Measurements from ENCODE around the gene MAGOHB. TPM values are rescaled to one million over a fixed set of nuclear protein-coding genes. Genes with fewer than 3 reads are reported as not detected.
"Not testable (repeated sequence)": the region's sequence is repeated elsewhere in the genome, so short reads cannot be mapped to it uniquely, and the experiment has no call there.

MAGOHB gene
- total RNA-seq, 4 donors from 2014 or later: 10.0 to 14.2 (median 11.3) TPM

DNA sequence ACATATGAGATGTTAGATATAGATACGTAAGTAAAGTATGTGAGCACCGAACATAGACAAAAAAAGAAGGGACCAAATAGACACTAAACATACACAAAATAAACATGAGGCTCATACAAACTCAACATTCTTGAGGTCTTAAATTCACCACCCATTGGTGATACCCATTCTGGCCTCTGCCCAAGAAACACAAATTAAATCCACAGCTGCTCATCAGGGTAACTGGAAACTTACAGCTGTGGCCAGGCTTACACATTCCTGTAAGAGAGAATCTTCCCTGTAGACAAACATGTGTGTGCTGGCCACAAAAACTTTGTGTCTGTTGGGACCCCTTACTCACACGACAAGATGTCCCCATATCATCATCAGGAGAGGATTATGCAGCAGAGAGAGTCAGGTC, 22.4 kb downstream of the MAGOHB start:
- Histone ChIP-seq H3K27ac (replicated peaks in 1 of 4) (no peak overlapping the region), H3K9me3 (no peaks in the 10 kb centered on the region), H3K36me3 (peaks cover 0 to 51% (median 11%) of the 10 kb centered on the region in 4 donors), H3K27me3 (no peaks in the 10 kb centered on the region), H3K4me3 (no peak overlapping the region), H3K4me1 (no peaks in the 10 kb centered on the region)
- 93% methylated on average over 3 of the region's 3 CpGs for WGBS
- DNase-seq (ENCODE audit: extremely low spot score): no peak
- intact Hi-C loops (cut with DNase I): no loop called here
- TF ChIP-seq POLR2AphosphoS5 (IDR thresholded peaks at IDR 0.05) (no peak), EP300 (IDR thresholded peaks at IDR 0.05) (no peak), POLR2A (IDR thresholded peaks at IDR 0.05; ENCODE audit: low read depth) (no peak)
- TF ChIP-seq, protein P1, sequence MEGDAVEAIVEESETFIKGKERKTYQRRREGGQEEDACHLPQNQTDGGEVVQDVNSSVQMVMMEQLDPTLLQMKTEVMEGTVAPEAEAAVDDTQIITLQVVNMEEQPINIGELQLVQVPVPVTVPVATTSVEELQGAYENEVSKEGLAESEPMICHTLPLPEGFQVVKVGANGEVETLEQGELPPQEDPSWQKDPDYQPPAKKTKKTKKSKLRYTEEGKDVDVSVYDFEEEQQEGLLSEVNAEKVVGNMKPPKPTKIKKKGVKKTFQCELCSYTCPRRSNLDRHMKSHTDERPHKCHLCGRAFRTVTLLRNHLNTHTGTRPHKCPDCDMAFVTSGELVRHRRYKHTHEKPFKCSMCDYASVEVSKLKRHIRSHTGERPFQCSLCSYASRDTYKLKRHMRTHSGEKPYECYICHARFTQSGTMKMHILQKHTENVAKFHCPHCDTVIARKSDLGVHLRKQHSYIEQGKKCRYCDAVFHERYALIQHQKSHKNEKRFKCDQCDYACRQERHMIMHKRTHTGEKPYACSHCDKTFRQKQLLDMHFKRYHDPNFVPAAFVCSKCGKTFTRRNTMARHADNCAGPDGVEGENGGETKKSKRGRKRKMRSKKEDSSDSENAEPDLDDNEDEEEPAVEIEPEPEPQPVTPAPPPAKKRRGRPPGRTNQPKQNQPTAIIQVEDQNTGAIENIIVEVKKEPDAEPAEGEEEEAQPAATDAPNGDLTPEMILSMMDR (IDR thresholded peaks at IDR 0.05): no peak

- WGBS: 88% methylated on average over 1 of the region's 1 CpG
- intact Hi-C loops (cut with DNase I): no loop called here
- TF ChIP-seq POLR2AphosphoS5 (IDR thresholded peaks at IDR 0.05) (no peak), POLR2A (IDR thresholded peaks at IDR 0.05; ENCODE audit: low read depth) (no peak), EP300 (IDR thresholded peaks at IDR 0.05) (no peak)
- TF ChIP-seq, protein P1 (IDR thresholded peaks at IDR 0.05): no peak
- no peak overlapping the region for H3K4me3 ChIP-seq
- H3K27ac ChIP-seq (replicated peaks in 1 of 4): no peak overlapping the region
- H3K27me3 ChIP-seq: no peaks in the 10 kb centered on the region
- peaks cover 0 to 33% (median 13%) of the 10 kb centered on the region in 4 donors for H3K36me3 ChIP-seq
- no peak for DNase-seq (ENCODE audit: extremely low spot score)
- H3K4me1 ChIP-seq: no peaks in the 10 kb centered on the region
- H3K9me3 ChIP-seq: peaks cover 0 to 6% (median 0%) of the 10 kb centered on the region in 4 donors
Observed at GRCh38 chr12:10584415-10584814, 29.0 kb downstream of the MAGOHB start.

DNA sequence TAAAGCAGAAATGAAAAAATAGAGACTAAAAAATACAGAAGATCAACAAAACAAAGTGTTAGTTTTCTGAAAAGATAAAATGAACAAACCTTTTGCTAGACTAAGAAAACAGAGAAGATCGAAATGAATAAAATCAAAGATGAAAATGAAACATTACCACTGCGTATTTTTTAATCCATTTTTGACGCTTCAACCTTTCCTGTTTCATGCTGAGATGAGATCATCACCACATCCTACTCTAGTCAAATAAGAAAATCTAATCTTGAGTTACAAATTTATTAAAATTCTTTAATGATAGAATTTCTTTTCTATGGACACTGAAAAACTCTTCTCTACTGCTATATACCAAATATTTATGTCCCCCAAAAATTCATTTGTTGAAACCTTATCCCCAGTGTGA, 30.7 kb downstream of the MAGOHB start:
- TF ChIP-seq POLR2A (IDR thresholded peaks at IDR 0.05; ENCODE audit: low read depth) (no peak), EP300 (IDR thresholded peaks at IDR 0.05) (no peak), POLR2AphosphoS5 (IDR thresholded peaks at IDR 0.05) (no peak)
- TF ChIP-seq, protein P1 (IDR thresholded peaks at IDR 0.05): no peak
- Histone ChIP-seq H3K4me3 (no peak overlapping the region), H3K4me1 (no peaks in the 10 kb centered on the region), H3K9me3 (peaks cover 0 to 6% (median 0%) of the 10 kb centered on the region in 4 donors), H3K27ac (replicated peaks in 1 of 4) (no peak overlapping the region), H3K36me3 (peaks cover 0 to 20% (median 9%) of the 10 kb centered on the region in 4 donors), H3K27me3 (no peaks in the 10 kb centered on the region)
- intact Hi-C loops (cut with DNase I): no loop called here
- DNase-seq (ENCODE audit: extremely low spot score): no peak
- 92% methylated on average over 3 of the region's 3 CpGs for WGBS

GRCh38 chr12:10582133-10582532, 31.3 kb downstream of the MAGOHB start:
- H3K4me1 ChIP-seq; H3K27ac ChIP-seq (replicated peaks in 1 of 4); H3K9me3 ChIP-seq; DNase-seq (ENCODE audit: extremely low spot score); H3K4me3 ChIP-seq; intact Hi-C loops (cut with DNase I); H3K27me3 ChIP-seq: not testable (repeated sequence)
- 96% methylated on average over 3 of the region's 3 CpGs for WGBS
- peaks cover 0 to 18% (median 8%) of the 10 kb centered on the region in 4 donors for H3K36me3 ChIP-seq

GRCh38 chr12:10574307-10574706, 39.1 kb downstream of the MAGOHB start:
- no peak overlapping the region for H3K4me3 ChIP-seq
- no peaks in the 10 kb centered on the region for H3K36me3 ChIP-seq
- no peak overlapping the region for H3K27ac ChIP-seq (replicated peaks in 1 of 4)
- TF ChIP-seq, protein P1 (IDR thresholded peaks at IDR 0.05): no peak
- TF ChIP-seq POLR2AphosphoS5 (IDR thresholded peaks at IDR 0.05) (no peak), EP300 (IDR thresholded peaks at IDR 0.05) (no peak), POLR2A (IDR thresholded peaks at IDR 0.05; ENCODE audit: low read depth) (no peak)
- H3K9me3 ChIP-seq: no peaks in the 10 kb centered on the region
- H3K4me1 ChIP-seq: no peaks in the 10 kb centered on the region
- WGBS: 73% methylated on average over 2 of the region's 2 CpGs
- DNase-seq (ENCODE audit: extremely low spot score): no peak
- intact Hi-C loops (cut with DNase I): no loop called here
- no peaks in the 10 kb centered on the region for H3K27me3 ChIP-seq

DNA sequence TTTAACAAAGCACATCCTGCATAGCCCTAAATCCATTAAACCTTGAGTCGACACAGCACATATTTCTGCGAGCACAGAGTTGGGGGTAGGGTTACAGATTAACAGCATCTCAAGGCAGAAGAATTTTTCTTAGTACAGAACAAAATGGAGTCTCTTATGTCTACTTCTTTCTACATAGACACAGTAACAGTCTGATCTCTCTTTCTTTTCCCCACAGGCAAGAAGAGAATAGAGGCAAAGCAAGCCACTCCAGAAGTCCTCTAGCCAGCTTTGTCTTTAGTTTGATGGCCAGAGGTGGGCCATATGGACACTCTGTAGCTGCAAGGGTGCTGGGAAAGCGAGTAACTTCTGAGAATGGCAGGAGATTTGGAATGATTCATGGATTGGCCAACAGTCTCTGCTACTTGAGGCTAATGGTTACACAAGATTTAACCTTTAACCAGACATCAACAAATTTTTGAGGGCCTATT, 41.4 kb downstream of the MAGOHB start:
- H3K4me3 ChIP-seq; intact Hi-C loops (cut with DNase I); H3K27me3 ChIP-seq; H3K36me3 ChIP-seq; H3K27ac ChIP-seq (replicated peaks in 1 of 4); DNase-seq (ENCODE audit: extremely low spot score); H3K4me1 ChIP-seq; H3K9me3 ChIP-seq: not testable (repeated sequence)
- WGBS: 50% methylated on average over 3 of the region's 3 CpGs

Data from esophagus muscularis mucosa (tissue), 4 donors.